ENCODE data around the gene SLC25A19. TPM values are rescaled to one million over a fixed set of nuclear protein-coding genes. Genes with fewer than 3 reads are reported as not detected.

The SLC25A19 gene
- total and polyA plus RNA-seq, 9 of the 15 experiments (the other 6 are each of a cell fraction or from before 2014, with no cell fraction given) = 33.4 to 76.6 (median 55.3) TPM

GRCh38 chr17:75270218-75270965 lies 18.8 kb downstream of the SLC25A19 start (continued):
- TF ChIP-seq ZNF217 (CRISPR knock-in tag; IDR thresholded peaks at IDR 0.05) (no peak), ZKSCAN1 (IDR thresholded peaks at IDR 0.05; ENCODE audit: low read depth, low read length) (no peak), ZC3H4 (CRISPR knock-in tag; IDR thresholded peaks at IDR 0.05; ENCODE audit: borderline replicate concordance) (peak; percentile 44; the same call in 1 of the 2 replicates), ZNF586 (CRISPR knock-in tag; conservative IDR thresholded peaks at IDR 0.05) (no peak), RB1 (IDR thresholded peaks at IDR 0.05; ENCODE audit: low read depth) (peak; percentile 29; the same call in 1 of the 2 replicates), ZSCAN32 (CRISPR knock-in tag; IDR thresholded peaks at IDR 0.05) (peak; percentile 26; the same call in 1 of the 2 replicates), ZNF232 (CRISPR knock-in tag; IDR thresholded peaks at IDR 0.05) (0 out of 2 replicates have a peak, but pooled peaks have one; percentile 58), ZNF121 (CRISPR knock-in tag; conservative IDR thresholded peaks at IDR 0.05) (no peak), KLF10 (CRISPR knock-in tag; IDR thresholded peaks at IDR 0.05) (no peak), ARNT (IDR thresholded peaks at IDR 0.05) (no peak), PREB (CRISPR knock-in tag; IDR thresholded peaks at IDR 0.05) (no peak), ZNF778 (CRISPR knock-in tag; IDR thresholded peaks at IDR 0.05) (no peak), ZC3H8 (IDR thresholded peaks at IDR 0.05) (no peak), STAG1 (CRISPR knock-in tag; IDR thresholded peaks at IDR 0.05; ENCODE audit: borderline replicate concordance) (peak; percentile 53; the same call in 1 of the 2 replicates), TAF9B (IDR thresholded peaks at IDR 0.05; ENCODE audit: partially characterized antibody) (no peak), RFX7 (CRISPR knock-in tag; IDR thresholded peaks at IDR 0.05) (no peak), ZNF316 (IDR thresholded peaks at IDR 0.05) (no peak), GATAD2A (IDR thresholded peaks at IDR 0.05) (0 out of 2 replicates have a peak, but pooled peaks have one; percentile 11), POLR2AphosphoS2 (IDR thresholded peaks at IDR 0.05; ENCODE audit: low read length) (no peak), RBM15 (IDR thresholded peaks at IDR 0.05; ENCODE audit: insufficient read depth, low read length) (no peak), STAT5B (CRISPR knock-in tag; IDR thresholded peaks at IDR 0.05) (no peak), CC2D1A (IDR thresholded peaks at IDR 0.05) (peak; percentile 41; the same call in 1 of the 2 replicates), ZFPM2 (CRISPR knock-in tag; IDR thresholded peaks at IDR 0.05) (no peak), RBFOX2 (IDR thresholded peaks at IDR 0.05; ENCODE audit: low read depth, low read length) (peak; percentile 78), PRMT5 (CRISPR knock-in tag; IDR thresholded peaks at IDR 0.05) (peak; percentile 51; the same call in 1 of the 2 replicates), SUPT5H (IDR thresholded peaks at IDR 0.05) (peak; percentile 43), TFAP4 (CRISPR knock-in tag; IDR thresholded peaks at IDR 0.05; ENCODE audit: borderline replicate concordance) (peak; percentile 48; the same call in 1 of the 2 replicates), KDM4B (IDR thresholded peaks at IDR 0.05; ENCODE audit: borderline replicate concordance in 2 of 2, low read depth in 1 of 2) (0 out of 4 replicates have a peak, but pooled peaks of 1 of the 2 experiments have one; percentile 60)
- TF ChIP-seq, protein P1, sequence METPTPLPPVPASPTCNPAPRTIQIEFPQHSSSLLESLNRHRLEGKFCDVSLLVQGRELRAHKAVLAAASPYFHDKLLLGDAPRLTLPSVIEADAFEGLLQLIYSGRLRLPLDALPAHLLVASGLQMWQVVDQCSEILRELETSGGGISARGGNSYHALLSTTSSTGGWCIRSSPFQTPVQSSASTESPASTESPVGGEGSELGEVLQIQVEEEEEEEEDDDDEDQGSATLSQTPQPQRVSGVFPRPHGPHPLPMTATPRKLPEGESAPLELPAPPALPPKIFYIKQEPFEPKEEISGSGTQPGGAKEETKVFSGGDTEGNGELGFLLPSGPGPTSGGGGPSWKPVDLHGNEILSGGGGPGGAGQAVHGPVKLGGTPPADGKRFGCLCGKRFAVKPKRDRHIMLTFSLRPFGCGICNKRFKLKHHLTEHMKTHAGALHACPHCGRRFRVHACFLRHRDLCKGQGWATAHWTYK (CRISPR knock-in tag; IDR thresholded peaks at IDR 0.05) = 0 out of 2 replicates have a peak, but pooled peaks have one; percentile 52
